Motor neuron (in vitro differentiated cells): ENCODE results near the gene HDAC9. TPM values are rescaled to one million over a fixed set of nuclear protein-coding genes. Genes with fewer than 3 reads are reported as not detected.
A peak's percentile ranks its signal among the peaks of the same experiment; 100 is the strongest.

Source experiments
- ATAC-seq, 8 experiments: fragments of 200-7000 bp; cut with Tn5 transposase; replicated peaks in 6 of 8; 2 replicates each; pipeline ENCODE4 v1.8.0; 2021; ENCODE audit warnings: mild to moderate bottlenecking in 8 of 8, moderate library complexity in 8 of 8
- H3K27ac ChIP-seq, 2 donors: fragments of 250-450 bp; sonication (Bioruptor Pico); 2 replicates each; pipeline ENCODE4 v1.9.0; 2021; ENCODE audit warnings: antibody characterized with exemption in 2 of 2, mild to moderate bottlenecking in 2 of 2, moderate library complexity in 1 of 2
- H3K4me1 ChIP-seq, 2 donors: fragments of 250-450 bp; sonication (Bioruptor Pico); replicated peaks in 1 of 2; 2 replicates each; pipeline ENCODE4 v1.6.1; 2021; ENCODE audit warnings: antibody characterized with exemption in 2 of 2, mild to moderate bottlenecking in 2 of 2, moderate library complexity in 1 of 2
- H3K4me3 ChIP-seq, 5 donors: fragments of 250-450 bp; sonication (Bioruptor Pico); 2 replicates each; pipeline ENCODE4 v1.9.0; 2021; ENCODE audit warnings: antibody characterized with exemption in 5 of 5, mild to moderate bottlenecking in 5 of 5, moderate library complexity in 4 of 5
- WGBS, 10 experiments: fragments of 450-650 bp; shearing (Covaris generic); methylation state at CpG; one replicate each; pipeline ENCODE4 v1.0.0; 2022; 5-methylcytosine and 5-hydroxymethylcytosine counted together
- in situ Hi-C, 9 experiments: fragments of 400-800 bp; cut with MboI; loops; one replicate each; pipeline ENCODE4 v1.15.0; 2021; ENCODE audit warnings: low sequenced_read_pairs in 9 of 9, low pct_unique_long_range_greater_than_20kb in 2 of 9; ENCODE audit not compliant: unreplicated experiment in 9 of 9
- total RNA-seq, 8 experiments: library from RNA; unstranded; fragments of 300-600 nt; gene quantifications; 2 replicates each; pipeline versions ENCODE4 v1.2.3 to v1.2.4, GENCODE V29; 2022

HDAC9 gene
- total RNA-seq, 8 experiments from 2014 or later, result 5.8 to 44.2 (median 22.7) TPM

DNA sequence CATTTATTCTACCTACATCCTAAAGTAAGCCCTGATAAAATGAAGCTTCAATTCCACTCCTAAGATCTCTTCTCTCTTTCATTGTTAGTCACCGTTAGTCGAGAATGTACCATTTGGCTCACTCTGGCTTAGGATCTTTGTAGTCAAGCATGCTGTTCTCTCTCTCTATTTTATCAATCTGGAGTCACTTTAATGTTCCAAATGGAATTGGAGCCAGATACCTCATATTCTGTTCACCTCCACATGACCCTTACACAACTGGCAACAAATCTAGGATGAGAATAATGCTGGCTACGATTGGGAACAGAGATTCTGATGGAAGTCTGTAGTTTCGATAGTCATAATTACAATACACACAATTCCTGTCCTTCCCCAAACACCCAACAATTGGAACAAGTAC, 408.1 kb downstream of the HDAC9 start:
- ATAC-seq, result no peak
- Histone ChIP-seq H3K4me3 (no peak overlapping the region), H3K4me1 (no peaks in the 10 kb centered on the region), H3K27ac (no peak overlapping the region)
- 21 to 100% (median 85%) methylated on average over 2 to 4 of the region's 4 CpGs; no CpG with 5 or more reads in 1 of the 10 experiments for WGBS, 10 experiments
- in situ Hi-C loops, result no loop called here

DNA sequence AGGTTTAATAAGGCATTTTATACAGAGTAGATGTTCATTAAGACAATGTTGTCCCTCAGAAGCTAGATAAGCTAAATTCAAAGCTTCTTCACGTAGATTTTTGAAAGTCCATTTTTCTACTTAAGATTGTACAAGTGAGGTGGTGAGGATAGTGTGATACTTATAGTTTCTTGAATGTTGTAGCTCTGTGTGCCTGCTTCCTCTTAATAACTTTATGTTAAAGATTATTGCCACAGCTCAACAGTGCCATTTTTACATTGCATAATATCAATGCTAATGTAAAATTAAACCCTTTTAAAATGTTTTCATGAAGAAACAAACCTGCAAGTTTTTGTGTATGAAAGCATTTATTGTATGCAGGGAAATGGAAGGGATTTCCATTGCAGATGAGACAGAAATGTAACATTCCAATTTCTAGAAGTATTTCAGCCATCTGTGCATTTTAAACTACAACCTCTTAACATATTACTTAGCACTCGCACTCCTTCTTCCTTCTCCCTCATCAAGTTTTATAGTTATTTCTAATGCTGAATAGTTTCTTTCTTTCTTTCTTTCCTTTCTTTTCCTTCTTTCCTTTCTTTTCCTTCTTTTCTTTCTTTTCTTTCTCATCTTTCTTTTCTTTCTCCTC, 409.9 kb downstream of the HDAC9 start:
- Histone ChIP-seq H3K4me3 (no peak overlapping the region), H3K27ac (no peak overlapping the region), H3K4me1 (no peaks in the 10 kb centered on the region)
- ATAC-seq, result peak in 3 of 8 experiments; percentile 79 to 92 (median 85)
- in situ Hi-C loops, result no loop called here
- 0 to 100% (median 90%) methylated on average over 1 to 2 of the region's 2 CpGs for WGBS, 10 experiments

DNA sequence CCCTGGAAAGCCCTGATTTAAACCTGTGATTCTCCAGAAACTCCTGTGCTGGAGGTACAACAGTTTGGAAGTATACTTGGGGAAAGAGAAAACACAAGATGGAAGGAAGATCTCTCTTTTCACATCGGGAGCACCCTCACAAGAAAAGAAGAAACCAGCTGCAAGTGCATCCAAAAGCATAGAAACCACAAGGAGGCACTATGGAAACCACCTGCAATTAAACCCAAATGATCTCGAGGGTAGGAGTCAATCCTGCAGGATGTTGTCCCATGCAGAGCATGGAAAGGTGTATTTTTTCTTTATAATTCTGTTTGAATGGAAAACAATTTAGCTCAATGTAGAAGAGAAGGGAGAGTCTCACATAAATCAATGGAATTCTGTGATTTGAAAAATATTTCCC, 411.4 kb downstream of the HDAC9 start:
- no peak overlapping the region for H3K27ac ChIP-seq
- no peaks in the 10 kb centered on the region for H3K4me1 ChIP-seq
- H3K4me3 ChIP-seq, result no peak overlapping the region
- 40 to 80% (median 60%) methylated on average over 1 to 2 of the region's 2 CpGs; no CpG with 5 or more reads in 1 of the 10 experiments for WGBS, 10 experiments
- ATAC-seq, result no peak
- in situ Hi-C loops, result no loop called here

GRCh38 chr7:18913106-18913505, 417.6 kb downstream of the HDAC9 start:
- H3K4me1 ChIP-seq, result no peaks in the 10 kb centered on the region
- H3K27ac ChIP-seq, result no peak overlapping the region
- 15 to 100% (median 64%) methylated on average over 1 to 4 of the region's 4 CpGs for WGBS, 10 experiments
- no peak overlapping the region for H3K4me3 ChIP-seq
- in situ Hi-C loops, result no loop called here
- peak in 1 of 8 experiments; percentile 72 for ATAC-seq

DNA sequence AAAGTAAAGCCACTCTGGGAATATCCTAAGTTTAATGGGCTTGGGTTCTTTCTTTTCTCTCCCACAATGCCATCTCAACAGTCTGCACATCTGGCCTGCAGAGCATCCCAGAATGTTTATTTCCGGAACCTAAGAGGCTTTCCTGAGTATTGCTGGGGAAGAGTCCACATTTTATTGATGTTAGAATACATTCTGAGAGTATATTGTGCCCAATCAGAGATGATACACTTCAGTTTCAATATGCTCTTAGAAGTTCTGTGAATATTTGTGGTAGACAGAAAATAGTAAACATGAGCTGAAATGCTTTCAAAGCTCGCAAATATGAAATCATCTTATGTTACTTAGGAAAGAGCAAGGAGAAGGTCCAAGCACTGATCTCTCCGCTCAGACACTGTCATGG, 421.3 kb downstream of the HDAC9 start:
- no peak overlapping the region for H3K4me3 ChIP-seq
- in situ Hi-C loops, result no loop called here
- 0 to 100% (median 60%) methylated on average over 1 to 3 of the region's 3 CpGs; no CpG with 5 or more reads in 1 of the 10 experiments for WGBS, 10 experiments
- ATAC-seq, result no peak
- H3K4me1 ChIP-seq, result no peaks in the 10 kb centered on the region
- no peak overlapping the region for H3K27ac ChIP-seq

- in situ Hi-C loops, result no loop called here
- H3K27ac ChIP-seq, result no peak overlapping the region
- H3K4me1 ChIP-seq, result no peaks in the 10 kb centered on the region
- no peak overlapping the region for H3K4me3 ChIP-seq
- ATAC-seq, result peak in 1 of 8 experiments; percentile 28
- 0 to 63% (median 41%) methylated on average over 1 to 2 of the region's 2 CpGs for WGBS, 10 experiments
Observed at GRCh38 chr7:18927134-18927533, 431.6 kb downstream of the HDAC9 start.

GRCh38 chr7:18936265-18936664, 440.7 kb downstream of the HDAC9 start:
- peak in 1 of 8 experiments; percentile 35 for ATAC-seq
- in situ Hi-C loops, result no loop called here
- Histone ChIP-seq H3K4me1 (no peaks in the 10 kb centered on the region), H3K4me3 (no peak overlapping the region), H3K27ac (no peak overlapping the region)

DNA sequence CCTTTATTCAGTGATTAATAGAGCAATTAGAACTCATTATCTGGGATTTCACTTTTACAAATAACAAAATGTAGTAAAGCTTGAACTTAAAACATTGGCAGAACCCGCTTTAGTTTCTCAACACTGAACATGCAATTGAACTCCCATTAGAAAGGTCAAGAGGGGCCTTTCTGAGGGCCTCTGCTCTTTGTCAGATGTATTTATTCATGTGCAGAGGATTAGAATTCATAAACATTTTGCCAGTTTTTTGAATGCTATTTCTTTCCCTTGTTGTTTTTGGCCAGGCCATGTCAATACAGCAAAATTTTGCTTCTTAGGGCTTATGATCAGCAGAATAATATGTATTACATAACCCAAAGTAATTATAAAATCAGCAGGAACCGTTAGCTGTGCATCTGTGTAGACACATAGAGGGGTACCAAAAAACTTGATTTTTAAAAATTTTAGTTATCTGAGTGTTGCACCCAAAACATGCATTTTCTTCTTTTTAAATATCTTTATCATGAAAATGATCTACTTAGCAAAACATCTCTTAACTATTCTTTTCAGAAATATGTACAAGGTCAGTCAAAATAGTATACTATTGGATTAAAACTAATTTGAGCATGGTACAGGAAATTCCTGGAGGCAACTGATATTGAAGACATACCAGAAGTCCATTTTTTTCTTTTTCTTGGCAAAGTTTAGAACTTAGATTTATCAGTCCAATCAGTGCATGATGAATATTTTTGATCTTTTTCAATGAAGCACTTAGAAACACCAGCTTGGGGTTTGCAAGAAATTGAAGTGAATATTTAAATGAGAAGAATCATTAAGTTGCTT, 444.4 kb downstream of the HDAC9 start:
- H3K27ac ChIP-seq, result no peak overlapping the region
- in situ Hi-C loops, result no loop called here
- no peaks in the 10 kb centered on the region for H3K4me1 ChIP-seq
- no peak overlapping the region for H3K4me3 ChIP-seq
- 50 to 100% (median 78%) methylated on average over 1 to 2 of the region's 2 CpGs for WGBS, 10 experiments
- peak in 2 of 8 experiments; percentile 39 to 53 for ATAC-seq

DNA sequence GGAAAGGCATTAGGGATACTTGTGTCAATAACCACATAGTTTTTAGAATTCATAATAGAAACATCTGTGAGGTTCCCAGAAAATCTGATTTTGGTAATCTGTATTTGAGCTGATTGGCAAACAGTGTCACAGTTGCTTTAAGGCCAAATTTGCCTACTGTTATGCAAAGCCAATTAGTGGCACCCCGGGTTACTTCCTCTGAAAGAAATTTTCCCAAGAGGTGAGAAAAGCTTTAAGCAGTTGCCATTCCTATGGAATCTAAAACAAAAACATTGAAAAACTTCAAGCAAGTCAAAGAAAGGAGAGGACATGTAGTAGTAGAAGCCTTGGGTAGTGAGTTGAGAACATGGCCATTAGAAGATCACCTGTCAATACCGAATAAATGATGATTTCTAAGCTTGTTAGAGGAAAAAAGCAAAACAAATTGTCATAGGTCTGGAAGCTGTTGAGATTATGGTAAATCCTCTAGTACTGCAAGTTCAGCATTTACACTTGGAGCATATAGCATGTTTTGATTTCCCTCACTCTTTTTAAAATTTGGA, 445.1 kb downstream of the HDAC9 start:
- in situ Hi-C loops, result no loop called here
- H3K27ac ChIP-seq, result no peak overlapping the region
- no peaks in the 10 kb centered on the region for H3K4me1 ChIP-seq
- 0 to 55% (median 23%) methylated on average over 1 to 2 of the region's 2 CpGs for WGBS, 10 experiments
- no peak for ATAC-seq
- H3K4me3 ChIP-seq, result no peak overlapping the region

DNA sequence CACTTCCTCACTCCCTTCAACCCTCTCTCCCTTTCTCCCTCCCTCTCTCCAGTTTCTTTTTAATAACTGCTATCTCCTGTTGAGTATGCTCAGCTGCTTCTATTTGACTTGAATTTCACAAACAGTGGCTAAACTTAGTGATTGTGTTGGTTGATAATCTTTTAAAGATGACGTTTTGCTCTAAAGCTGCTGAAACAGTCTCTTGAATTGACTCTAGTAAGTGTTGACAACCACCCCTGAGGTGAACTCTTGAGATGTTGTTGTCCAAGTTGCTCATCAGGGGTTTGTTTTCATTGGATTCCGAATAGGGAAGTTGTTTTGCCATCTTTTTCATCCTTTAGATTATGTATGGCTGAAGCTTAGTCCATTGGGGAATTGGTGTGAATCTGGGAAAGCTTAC, 445.7 kb downstream of the HDAC9 start:
- no peak overlapping the region for H3K27ac ChIP-seq
- ATAC-seq, result no peak
- H3K4me1 ChIP-seq, result no peaks in the 10 kb centered on the region
- 16 to 100% (median 51%) methylated on average over 1 to 2 of the region's 2 CpGs for WGBS, 10 experiments
- H3K4me3 ChIP-seq, result no peak overlapping the region
- in situ Hi-C loops, result no loop called here

GRCh38 chr7:18948521-18948920, 453.0 kb downstream of the HDAC9 start:
- H3K4me1 ChIP-seq, result no peaks in the 10 kb centered on the region
- H3K27ac ChIP-seq, result no peak overlapping the region
- no peak overlapping the region for H3K4me3 ChIP-seq
- no peak for ATAC-seq
- WGBS, 10 experiments, result 20 to 100% (median 88%) methylated on average over 1 of the region's 1 CpG; no CpG with 5 or more reads in 2 of the 10 experiments
- in situ Hi-C loops, result no loop called here

- in situ Hi-C loops, result no loop called here
- H3K27ac ChIP-seq, result no peak overlapping the region
- no peaks in the 10 kb centered on the region for H3K4me1 ChIP-seq
- no peak for ATAC-seq
- no peak overlapping the region for H3K4me3 ChIP-seq
- 40 to 100% (median 85%) methylated on average over 1 to 4 of the region's 4 CpGs for WGBS, 10 experiments
Observed at GRCh38 chr7:18952846-18953245, 457.3 kb downstream of the HDAC9 start.

DNA sequence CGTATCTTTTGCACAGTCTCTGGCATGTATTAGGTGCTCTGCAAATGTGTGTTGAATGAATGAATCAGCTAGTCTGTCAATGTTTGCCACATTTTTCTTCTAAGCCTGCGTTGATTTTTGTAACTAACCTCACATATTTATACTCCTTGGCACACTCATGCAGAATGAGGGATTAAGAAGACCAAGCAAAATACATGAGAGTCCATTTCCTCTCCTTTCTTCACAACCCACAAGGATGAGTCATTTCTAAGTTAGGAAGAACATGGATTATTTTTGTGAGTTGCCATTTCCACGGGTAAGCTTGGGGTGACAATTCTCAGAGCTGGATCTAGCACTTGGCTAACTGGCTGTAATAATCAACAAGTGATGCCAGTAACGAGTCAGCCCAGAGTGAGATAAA, 463.1 kb downstream of the HDAC9 start:
- in situ Hi-C loops, result no loop called here
- WGBS, 10 experiments, result 25 to 100% (median 90%) methylated on average over 1 to 4 of the region's 4 CpGs; no CpG with 5 or more reads in 1 of the 10 experiments
- Histone ChIP-seq H3K27ac (no peak overlapping the region), H3K4me3 (no peak overlapping the region), H3K4me1 (no peaks in the 10 kb centered on the region)
- ATAC-seq, result no peak
